Psoas muscle (tissue), 8 donors: ENCODE measurements around the gene NR1I2. TPM values are rescaled to one million over a fixed set of nuclear protein-coding genes. Genes with fewer than 3 reads are reported as not detected.

Experiments
- ATAC-seq, 4 donors: fragments of 200-7000 bp; cut with Tn5 transposase; one replicate each; pipeline ENCODE4 v1.9.1; 2020; ENCODE audit warnings: moderate library complexity in 3 of 4, mild to moderate bottlenecking in 2 of 4
- DNase-seq, 2 donors: peaks; one replicate each; pipeline ENCODE4 v3.0.0-alpha.2; 2020
- H3K27ac ChIP-seq: fragments of 200-600 bp; one replicate; pipeline ENCODE4 v1.8.0; 2022
- H3K27me3 ChIP-seq, 3 donors: fragments of 200-600 bp in 1 of 3; one replicate each; pipeline versions ENCODE4 v1.6.1 to v1.8.0; 2013 to 2022; ENCODE audit warnings: low read length in 2 of 3, mild to moderate bottlenecking in 2 of 3, moderate library complexity in 1 of 3; ENCODE audit not compliant: insufficient read depth in 3 of 3
- H3K36me3 ChIP-seq, 2 donors: fragments of 200-600 bp in 1 of 2; one replicate each; pipeline versions ENCODE4 v1.6.1 to v1.8.0; 2013 to 2022; ENCODE audit warnings: low read depth in 1 of 2, mild to moderate bottlenecking in 1 of 2, moderate library complexity in 1 of 2; ENCODE audit not compliant: insufficient read depth in 1 of 2
- H3K4me1 ChIP-seq: fragments of 200-600 bp; one replicate; pipeline ENCODE4 v1.8.0; 2022
- H3K4me3 ChIP-seq: fragments of 200-600 bp; one replicate; pipeline ENCODE4 v1.8.0; 2022; ENCODE audit warnings: mild to moderate bottlenecking
- H3K9me3 ChIP-seq: fragments of 200-600 bp; one replicate; pipeline ENCODE4 v1.8.0; 2022
- CTCF ChIP-seq: fragments of 200-600 bp; IDR thresholded peaks from one replicate; pipeline ENCODE4 v1.8.0; 2022; ENCODE audit warnings: antibody characterized with exemption
- WGBS, 3 donors: extraction: QIAGEN DNeasy Blood & Tissue Kit; methylation state at CpG; one replicate each; pipeline versions ENCODE4 v1.1.6 to v1.1.7; 2013; 5-methylcytosine and 5-hydroxymethylcytosine counted together
- intact Hi-C, 2 donors: fragments of 100-400 bp; cut with DNase I; formaldehyde crosslinking; loops; one replicate each; pipeline versions ENCODE4 v1.11.0 to v1.14.2; 2022
- polyA plus RNA-seq, 3 donors: library from polyadenylated mRNA; stranded (reverse); fragments of 200-250 nt; gene quantifications; one replicate each; pipeline ENCODE4 v1.2.3, GENCODE V29; 2013
- total RNA-seq, 4 donors: library from RNA; stranded (reverse); fragmentation: NEBNext Ultra II Directional in 2 of 4; extraction: Animal tissue kit (Norgen Biotek cat#: 25700) in 2 of 4; gene quantifications; one replicate each; pipeline versions ENCODE4 v1.2.1 to v1.2.4, GENCODE V29; 2021 to 2023
- donor health status: healthy with polysubstance abuse.
- donor health status: DM: no; HTN: no; CAD: no; lungs with moderate emphysema.
- donor health status: Bipolar disorder and iron deficiency.
- donor health status: healthy.
- donor health status: DM: yes; HTN: yes; CAD: no.
- donor health status: DM: no; HTN: no; CAD: no.
- donor health status: DM: no; HTN: no; CAD: no.
- donor health status: DM: yes; HTN: yes; CAD: no.

Gene NR1I2
- total and polyA plus RNA-seq, 7 donors = 0.03 to 0.05 TPM; not detected in 5

DNA sequence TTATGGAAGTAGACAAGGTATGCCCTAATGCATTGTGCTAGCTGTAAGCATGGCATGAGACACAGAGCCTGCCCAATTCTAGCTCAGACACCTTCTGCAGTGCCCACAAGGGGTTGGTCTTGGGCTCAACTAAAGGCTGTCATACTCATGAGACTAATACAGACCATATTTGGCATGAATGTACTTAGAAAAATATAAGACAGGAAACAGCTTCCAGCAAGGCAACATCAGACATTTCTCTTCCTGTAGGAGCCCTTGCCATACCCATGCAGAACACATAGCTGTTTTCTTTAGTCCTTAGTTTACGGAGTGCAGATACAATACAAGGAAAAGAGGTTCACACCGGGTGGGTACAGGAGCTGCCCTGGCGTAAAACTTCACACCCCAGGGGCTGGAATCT lies 30.5 kb upstream of the NR1I2 start:
- no peaks in the 10 kb centered on the region for H3K27me3 ChIP-seq
- H3K4me1 ChIP-seq = no peaks in the 10 kb centered on the region
- no peak overlapping the region for H3K27ac ChIP-seq
- no peaks in the 10 kb centered on the region for H3K36me3 ChIP-seq
- intact Hi-C loops = no loop called here
- WGBS, 3 donors = 75 to 90% (median 79%) methylated on average over 3 of the region's 3 CpGs
- DNase-seq = no peak
- H3K9me3 ChIP-seq = peaks cover 6% of the 10 kb centered on the region
- H3K4me3 ChIP-seq = no peak overlapping the region
- TF ChIP-seq CTCF = no peak
- ATAC-seq = no peak

DNA sequence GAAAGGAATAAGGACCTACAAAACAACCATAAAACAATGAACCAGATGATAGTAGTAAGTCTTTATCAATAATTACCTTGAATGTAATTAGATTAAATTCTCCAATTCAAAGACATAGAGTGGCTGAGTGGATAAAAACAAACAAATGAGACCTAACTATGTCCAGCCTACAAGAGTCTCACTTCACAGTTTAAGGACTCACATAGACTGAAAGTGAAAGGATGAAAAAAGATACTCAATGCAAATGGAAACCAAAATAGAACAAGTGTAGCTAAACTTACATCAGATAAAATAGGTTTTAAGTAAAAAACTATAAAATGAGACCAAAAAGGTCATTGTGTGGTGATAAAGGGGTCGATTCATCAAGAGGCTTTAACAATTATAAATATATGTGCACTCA lies 21.9 kb upstream of the NR1I2 start:
- ATAC-seq (no peak), DNase-seq (no peak)
- Histone ChIP-seq H3K9me3 (no peaks in the 10 kb centered on the region), H3K4me1 (no peaks in the 10 kb centered on the region), H3K27me3 (no peaks in the 10 kb centered on the region), H3K27ac (no peak overlapping the region), H3K36me3 (no peaks in the 10 kb centered on the region), H3K4me3 (no peak overlapping the region)
- TF ChIP-seq CTCF = no peak
- intact Hi-C loops = no loop called here
- WGBS, 3 donors = 78 to 84% (median 79%) methylated on average over 1 of the region's 1 CpG

DNA sequence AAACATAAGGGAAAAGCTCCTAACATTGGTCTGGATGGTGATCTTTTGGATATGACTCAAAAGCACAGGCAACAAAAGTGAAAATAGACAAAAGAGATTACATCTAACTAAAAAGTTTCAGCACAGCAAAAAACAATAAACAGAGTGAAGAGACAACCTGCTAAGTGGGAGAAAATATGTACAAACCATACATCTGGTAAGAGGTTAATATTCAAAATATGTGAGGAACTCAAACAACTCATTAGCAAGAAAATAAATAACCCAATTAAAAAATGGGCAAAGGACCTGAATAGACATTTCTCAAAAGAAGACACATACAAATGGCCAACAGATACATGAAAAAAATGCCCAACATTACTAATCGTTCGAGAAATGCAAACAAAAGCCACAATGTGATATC lies 19.0 kb upstream of the NR1I2 start:
- intact Hi-C loops = no loop called here
- no peak for DNase-seq
- WGBS, 3 donors = 92 to 99% (median 92%) methylated on average over 2 of the region's 2 CpGs

DNA sequence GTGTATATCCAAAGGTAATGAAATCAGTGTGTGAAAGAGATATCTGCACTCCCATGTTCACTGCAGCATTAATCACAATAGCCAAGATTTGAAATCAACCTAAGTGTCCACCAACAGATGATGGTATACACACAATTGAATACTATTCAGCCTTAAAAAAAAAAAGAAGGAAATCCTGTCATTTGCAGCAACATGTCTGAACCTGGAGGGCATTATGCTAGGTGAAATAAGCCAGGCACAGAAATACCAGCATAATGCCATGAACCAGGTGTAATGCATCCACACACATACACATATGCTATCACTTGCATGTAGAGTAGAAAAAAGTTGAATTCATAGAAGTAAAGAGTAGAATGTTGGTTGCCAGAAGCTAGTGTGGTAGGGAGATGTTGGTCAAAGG lies 18.4 kb upstream of the NR1I2 start:
- Histone ChIP-seq H3K36me3 (no peaks in the 10 kb centered on the region), H3K9me3 (no peaks in the 10 kb centered on the region), H3K4me1 (no peaks in the 10 kb centered on the region), H3K4me3 (no peak overlapping the region), H3K27ac (no peak overlapping the region), H3K27me3 (no peaks in the 10 kb centered on the region)
- intact Hi-C loops = no loop called here
- no peak for DNase-seq
- ATAC-seq = no peak
- no peak for TF ChIP-seq CTCF

More for the DNA sequence above, 19.0 kb upstream of the NR1I2 start:
- no peak for ATAC-seq
- no peak overlapping the region for H3K27ac ChIP-seq
- H3K36me3 ChIP-seq = no peaks in the 10 kb centered on the region
- no peak overlapping the region for H3K4me3 ChIP-seq
- H3K9me3 ChIP-seq = no peaks in the 10 kb centered on the region
- no peaks in the 10 kb centered on the region for H3K4me1 ChIP-seq
- no peak for TF ChIP-seq CTCF
- no peaks in the 10 kb centered on the region for H3K27me3 ChIP-seq

GRCh38 chr3:119765239-119765638 lies 16.7 kb upstream of the NR1I2 start:
- Histone ChIP-seq H3K9me3 (no peaks in the 10 kb centered on the region), H3K36me3 (no peaks in the 10 kb centered on the region), H3K27ac (no peak overlapping the region), H3K4me3 (no peak overlapping the region), H3K27me3 (no peaks in the 10 kb centered on the region), H3K4me1 (no peaks in the 10 kb centered on the region)
- intact Hi-C loops = no loop called here
- ATAC-seq (no peak), DNase-seq (no peak)
- no peak for TF ChIP-seq CTCF
- WGBS, 3 donors = 97 to 100% (median 100%) methylated on average over 1 of the region's 1 CpG
